Stimulated activated naive B cell treated with anti-CD40 and anti-IgM and Interleukin-4, amounts not matched to agents 10 μg/mL and 1 μg/mL and 100 μg/mL, for 72 hours (primary cell): Measurements from ENCODE around the gene ZNF879.

Source experiments
- ATAC-seq, 2 donors: fragments of 150-1000 bp; cut with Tn5 transposase; replicated peaks; 2 replicates each; pipeline ENCODE4 v1.10.0; 2021; ENCODE audit warnings: moderate library complexity in 1 of 2
- DNase-seq: peaks from one replicate; pipeline ENCODE4 v3.0.0; 2021
- H3K27ac Mint-ChIP-seq: one replicate; pipeline ENCODE4 v1.8.0; 2022; ENCODE audit warnings: mild to moderate bottlenecking, mixed read lengths
- H3K27me3 Mint-ChIP-seq, 2 donors: one replicate each; pipeline ENCODE4 v1.8.0; 2022; ENCODE audit warnings: mixed read lengths in 2 of 2
- H3K36me3 Mint-ChIP-seq, 2 donors: one replicate each; pipeline ENCODE4 v1.8.0; 2022; ENCODE audit warnings: mixed read lengths in 2 of 2, mild to moderate bottlenecking in 1 of 2
- H3K4me1 Mint-ChIP-seq, 2 donors: one replicate each; pipeline ENCODE4 v1.8.0; 2022; ENCODE audit warnings: mixed read lengths in 2 of 2, mild to moderate bottlenecking in 1 of 2
- H3K4me3 Mint-ChIP-seq, 2 donors: one replicate each; pipeline ENCODE4 v1.8.0; 2022; ENCODE audit warnings: mild to moderate bottlenecking in 2 of 2, mixed read lengths in 2 of 2, moderate library complexity in 1 of 2
- H3K9me3 Mint-ChIP-seq, 2 donors: one replicate each; pipeline ENCODE4 v1.8.0; 2022; ENCODE audit warnings: mixed read lengths in 2 of 2, mild to moderate bottlenecking in 1 of 2

Gene ZNF879

DNA sequence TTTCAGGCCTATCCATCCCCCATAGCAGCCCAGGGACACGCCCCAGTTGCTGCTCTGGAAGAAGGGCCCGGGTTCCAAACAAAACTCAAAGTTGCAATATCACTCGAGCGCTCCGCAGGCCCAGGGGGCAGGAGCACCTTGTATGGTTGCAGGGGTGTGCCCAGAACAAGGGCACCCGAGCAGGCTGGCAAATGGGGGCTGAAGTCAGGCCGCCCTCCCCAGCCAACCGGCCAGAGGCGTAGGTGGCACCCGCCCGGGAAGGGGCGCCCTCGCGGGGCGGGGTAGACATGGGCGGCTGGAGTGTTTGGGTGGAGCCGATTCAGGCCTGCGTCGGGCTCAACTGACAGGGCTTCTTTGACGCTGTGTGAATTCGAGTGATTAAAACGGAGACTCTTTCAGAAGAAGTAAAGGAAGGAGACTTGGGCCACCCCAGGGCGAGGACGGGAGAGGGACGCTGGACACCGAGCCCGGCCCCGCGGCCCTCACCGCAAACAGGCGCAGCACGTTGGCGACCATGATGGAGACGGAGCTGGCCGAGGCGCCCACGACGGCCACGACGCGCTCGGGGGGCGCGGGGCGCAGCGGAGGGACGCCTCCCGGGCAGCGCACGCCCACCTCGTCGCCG is 29.5 kb upstream of the ZNF879 start:
- no peak for DNase-seq
- ATAC-seq: no peak
- H3K4me3 Mint-ChIP-seq: peak overlapping the region in 1 of 2 donors; percentile 9
- H3K36me3 Mint-ChIP-seq: peaks cover 2 to 6% of the 10 kb centered on the region in 2 donors
- peaks cover 41 to 49% of the 10 kb centered on the region in 2 donors for H3K27me3 Mint-ChIP-seq
- H3K27ac Mint-ChIP-seq: no peak overlapping the region
- H3K4me1 Mint-ChIP-seq: peaks cover 3 to 7% of the 10 kb centered on the region in 2 donors
- peaks cover 8 to 12% of the 10 kb centered on the region in 2 donors for H3K9me3 Mint-ChIP-seq

DNA sequence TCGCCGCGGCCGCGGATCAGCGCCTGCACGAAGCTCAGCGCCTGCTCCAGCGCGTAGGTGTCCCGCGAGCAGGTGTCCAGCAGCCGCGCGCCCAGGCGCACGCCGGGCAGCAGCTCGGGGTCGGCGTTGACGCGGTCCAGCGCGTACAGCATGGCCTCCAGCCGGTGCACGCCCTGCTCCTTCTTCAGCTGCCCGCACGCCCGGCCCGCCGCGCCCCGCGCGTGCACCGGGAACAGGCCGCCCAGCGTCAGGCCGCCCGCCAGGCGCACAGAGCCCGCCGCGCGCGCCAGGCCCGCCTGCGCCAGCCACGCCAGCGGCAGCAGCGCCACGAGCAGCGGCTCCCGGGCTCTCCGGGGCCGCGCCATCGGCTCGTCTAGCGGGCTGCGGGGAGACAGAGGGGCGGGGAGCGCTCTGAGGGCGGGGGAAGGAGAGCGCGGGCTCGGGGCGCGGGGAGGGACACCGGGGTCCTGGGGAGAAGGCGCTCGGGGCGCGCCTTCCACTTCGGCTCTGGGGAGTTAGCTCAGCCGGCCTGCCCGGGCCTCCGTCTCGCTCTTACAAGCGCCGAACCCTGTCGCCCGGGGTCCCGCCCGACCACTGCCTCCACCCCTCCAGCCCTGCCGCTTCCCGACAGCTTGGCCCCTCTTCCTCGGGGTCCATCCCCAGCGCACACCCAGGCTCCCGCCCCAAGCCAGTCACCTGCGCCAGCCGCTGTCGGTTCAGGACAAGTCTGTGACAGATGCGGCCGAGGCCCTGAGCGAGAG is 28.8 kb upstream of the ZNF879 start, which contains the start of gene GRM6:
Gene GRM6, minus strand, starts transcription at position 741 of the 761 bp plus-strand sequence. Its CDS starts 376 bp downstream, at position 365.
- no peak within 1 kb of the TSS for H3K27ac Mint-ChIP-seq
- DNase-seq (no peak), ATAC-seq (no peak)
- H3K27me3 Mint-ChIP-seq: peaks cover 41 to 49% of the 10 kb centered on the region in 2 donors
- H3K9me3 Mint-ChIP-seq: peaks cover 4 to 8% of the 10 kb centered on the region in 2 donors
- H3K36me3 Mint-ChIP-seq: peaks cover 2 to 6% of the 10 kb centered on the region in 2 donors
- peaks cover 3 to 7% of the 10 kb centered on the region in 2 donors for H3K4me1 Mint-ChIP-seq
- H3K4me3 Mint-ChIP-seq: peak within 1 kb of the TSS in 1 of 2 donors; percentile 9

DNA sequence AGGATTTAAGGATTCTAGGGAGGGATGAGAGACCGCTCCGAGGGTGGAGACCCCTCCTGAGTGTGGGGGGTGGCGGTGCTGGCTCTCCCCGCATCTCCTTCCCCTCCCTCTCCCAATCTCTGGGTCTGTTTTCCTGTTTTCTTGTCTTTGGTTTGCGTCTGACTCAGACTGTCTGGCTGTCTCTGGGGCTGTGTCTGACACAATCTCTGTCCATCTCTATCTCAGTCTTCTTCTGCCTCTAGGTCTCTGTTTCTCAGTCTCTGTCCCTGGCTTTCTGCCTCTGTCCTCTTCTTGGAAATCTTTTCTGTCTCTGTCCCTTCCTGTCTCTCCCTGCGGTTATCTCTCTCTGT is 28.3 kb upstream of the ZNF879 start:
- DNase-seq (no peak), ATAC-seq (no peak)
- H3K27me3 Mint-ChIP-seq: peaks cover 41 to 49% of the 10 kb centered on the region in 2 donors
- no peak overlapping the region for H3K27ac Mint-ChIP-seq
- no peak overlapping the region for H3K4me3 Mint-ChIP-seq
- peaks cover 2 to 6% of the 10 kb centered on the region in 2 donors for H3K36me3 Mint-ChIP-seq
- peaks cover 4 to 7% of the 10 kb centered on the region in 2 donors for H3K9me3 Mint-ChIP-seq
- peaks cover 3 to 7% of the 10 kb centered on the region in 2 donors for H3K4me1 Mint-ChIP-seq

- peaks cover 3 to 7% of the 10 kb centered on the region in 2 donors for H3K4me1 Mint-ChIP-seq
- DNase-seq: no peak
- H3K27me3 Mint-ChIP-seq: peaks cover 41 to 49% of the 10 kb centered on the region in 2 donors
- peaks cover 2 to 6% of the 10 kb centered on the region in 2 donors for H3K36me3 Mint-ChIP-seq
- no peak overlapping the region for H3K4me3 Mint-ChIP-seq
- no peak for ATAC-seq
- peaks cover 4 to 6% of the 10 kb centered on the region in 2 donors for H3K9me3 Mint-ChIP-seq
- no peak overlapping the region for H3K27ac Mint-ChIP-seq
Observed at GRCh38 chr5:178996156-178996555, 27.4 kb upstream of the ZNF879 start.

DNA sequence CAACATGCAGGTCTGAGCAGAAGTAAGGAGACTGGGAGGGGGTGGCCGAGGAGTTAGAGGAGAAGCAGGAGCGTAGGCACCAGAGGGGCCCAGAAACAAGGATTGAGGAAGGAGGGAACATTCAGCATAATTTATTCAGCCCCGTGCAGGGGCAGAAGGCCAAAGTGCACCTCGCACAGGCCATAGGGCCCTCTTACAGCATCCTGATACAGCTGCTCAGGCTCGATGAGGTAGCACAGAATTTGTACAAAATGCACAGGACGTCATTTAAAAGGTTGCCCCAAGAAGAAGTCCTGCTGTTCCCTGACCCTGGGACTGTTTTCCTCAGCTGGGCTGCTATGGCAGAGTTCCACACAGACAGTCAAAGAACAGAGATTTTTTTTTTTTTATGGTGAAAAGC is 26.4 kb upstream of the ZNF879 start:
- no peak overlapping the region for H3K27ac Mint-ChIP-seq
- peaks cover 4 to 5% of the 10 kb centered on the region in 2 donors for H3K9me3 Mint-ChIP-seq
- ATAC-seq (no peak), DNase-seq (no peak)
- peaks cover 0 to 6% of the 10 kb centered on the region in 2 donors for H3K36me3 Mint-ChIP-seq
- H3K27me3 Mint-ChIP-seq: peaks cover 40 to 47% of the 10 kb centered on the region in 2 donors
- H3K4me1 Mint-ChIP-seq: peaks cover 3 to 7% of the 10 kb centered on the region in 2 donors
- H3K4me3 Mint-ChIP-seq: no peak overlapping the region

GRCh38 chr5:178998441-178998840 is 25.2 kb upstream of the ZNF879 start:
- Mint-ChIP-seq H3K4me3 (no peak overlapping the region), H3K4me1 (peaks cover 1 to 4% of the 10 kb centered on the region in 2 donors), H3K9me3 (peaks cover 5 to 10% of the 10 kb centered on the region in 2 donors), H3K27ac (no peak overlapping the region), H3K27me3 (peaks cover 32 to 38% of the 10 kb centered on the region in 2 donors), H3K36me3 (peaks cover 0 to 8% of the 10 kb centered on the region in 2 donors)
- ATAC-seq (no peak), DNase-seq (no peak)

GRCh38 chr5:179006564-179006963 is 17.0 kb upstream of the ZNF879 start:
- no peak overlapping the region for H3K27ac Mint-ChIP-seq
- no peak overlapping the region for H3K4me3 Mint-ChIP-seq
- H3K27me3 Mint-ChIP-seq: peaks cover 14 to 18% of the 10 kb centered on the region in 2 donors
- ATAC-seq (no peak), DNase-seq (no peak)
- H3K4me1 Mint-ChIP-seq: no peaks in the 10 kb centered on the region
- H3K36me3 Mint-ChIP-seq: peaks cover 0 to 3% of the 10 kb centered on the region in 2 donors
- peaks cover 17 to 37% of the 10 kb centered on the region in 2 donors for H3K9me3 Mint-ChIP-seq

DNA sequence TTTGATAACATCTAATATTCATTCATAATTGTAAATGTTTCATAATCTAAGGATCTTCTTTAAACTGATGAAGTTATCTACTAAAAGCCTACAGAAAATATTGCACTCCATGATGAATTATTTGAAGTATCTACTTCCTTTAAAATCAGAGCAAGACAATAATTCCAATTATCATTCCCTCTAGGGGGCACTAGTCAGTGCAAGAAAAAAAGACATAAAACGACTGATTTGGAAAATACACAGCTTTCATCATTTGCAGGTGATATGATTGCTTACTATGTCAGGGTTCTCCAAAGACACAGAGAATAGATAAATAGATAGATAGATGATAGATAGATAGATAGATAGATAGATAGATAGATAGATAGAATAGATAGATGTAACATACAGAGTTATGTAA is 14.9 kb upstream of the ZNF879 start:
- Mint-ChIP-seq H3K9me3 (peaks cover 18 to 39% of the 10 kb centered on the region in 2 donors), H3K27me3 (peaks cover 7 to 10% of the 10 kb centered on the region in 2 donors), H3K4me3 (no peak overlapping the region), H3K27ac (no peak overlapping the region), H3K4me1 (no peaks in the 10 kb centered on the region), H3K36me3 (no peaks in the 10 kb centered on the region)
- no peak for DNase-seq
- no peak for ATAC-seq

- DNase-seq: no peak
- no peaks in the 10 kb centered on the region for H3K4me1 Mint-ChIP-seq
- no peaks in the 10 kb centered on the region for H3K27me3 Mint-ChIP-seq
- no peak for ATAC-seq
- H3K4me3 Mint-ChIP-seq: no peak overlapping the region
- peaks cover 45 to 50% of the 10 kb centered on the region in 2 donors for H3K9me3 Mint-ChIP-seq
- peaks cover 60 to 70% of the 10 kb centered on the region in 2 donors for H3K36me3 Mint-ChIP-seq
- no peak overlapping the region for H3K27ac Mint-ChIP-seq
Observed at GRCh38 chr5:179033004-179033580, 9.5 kb downstream of the ZNF879 start.

DNA sequence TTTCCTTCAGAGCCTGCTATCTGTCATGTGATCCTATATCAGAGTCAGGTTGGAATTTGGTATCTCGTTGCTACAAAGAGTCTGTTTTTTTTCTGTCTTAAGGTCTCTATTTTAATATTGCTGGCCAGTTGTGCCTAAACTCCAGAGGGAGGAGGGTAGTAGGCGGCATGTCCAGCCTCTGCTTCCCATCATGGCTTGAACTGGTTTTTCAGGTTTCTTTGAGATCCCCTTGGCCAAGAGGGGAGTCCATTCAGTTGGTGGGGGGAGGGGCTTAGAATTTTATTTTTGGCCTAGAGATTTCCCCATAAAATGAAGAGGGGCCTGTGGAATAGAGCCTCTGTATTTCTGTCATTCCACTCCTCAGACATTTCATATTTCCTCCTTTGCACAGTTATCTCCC is 21.2 kb downstream of the ZNF879 start:
- Mint-ChIP-seq H3K9me3 (peaks cover 28 to 29% of the 10 kb centered on the region in 2 donors), H3K27me3 (peaks cover 6 to 8% of the 10 kb centered on the region in 2 donors), H3K36me3 (peaks cover 4 to 7% of the 10 kb centered on the region in 2 donors), H3K4me1 (peaks cover 0 to 1% of the 10 kb centered on the region in 2 donors), H3K27ac (no peak overlapping the region), H3K4me3 (no peak overlapping the region)
- ATAC-seq: no peak
- no peak for DNase-seq

DNA sequence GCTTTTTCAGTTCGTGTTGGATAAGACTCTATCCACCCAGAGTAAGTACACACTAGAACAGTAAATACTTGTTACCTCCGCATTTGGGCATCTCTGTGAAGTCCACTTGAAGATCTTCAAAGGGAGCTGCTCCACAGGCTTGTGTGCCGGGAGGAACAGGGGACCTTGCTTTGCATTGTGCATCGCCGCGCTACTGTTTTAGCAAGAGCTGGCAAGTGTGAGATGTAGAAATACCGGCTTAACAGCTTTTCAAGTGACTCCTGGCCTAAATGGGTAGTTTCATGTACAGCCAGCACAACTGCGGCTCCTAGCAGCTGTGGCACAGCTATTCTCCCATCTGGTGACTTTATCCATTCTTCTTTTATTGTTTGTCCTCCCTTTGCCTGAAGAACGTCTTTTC is 28.2 kb downstream of the ZNF879 start:
- DNase-seq (no peak), ATAC-seq (no peak)
- Mint-ChIP-seq H3K36me3 (peaks cover 3 to 4% of the 10 kb centered on the region in 2 donors), H3K4me1 (peaks cover 0 to 1% of the 10 kb centered on the region in 2 donors), H3K4me3 (no peak overlapping the region), H3K27ac (no peak overlapping the region), H3K27me3 (peaks cover 9 to 18% of the 10 kb centered on the region in 2 donors), H3K9me3 (peaks cover 16 to 24% of the 10 kb centered on the region in 2 donors)

DNA sequence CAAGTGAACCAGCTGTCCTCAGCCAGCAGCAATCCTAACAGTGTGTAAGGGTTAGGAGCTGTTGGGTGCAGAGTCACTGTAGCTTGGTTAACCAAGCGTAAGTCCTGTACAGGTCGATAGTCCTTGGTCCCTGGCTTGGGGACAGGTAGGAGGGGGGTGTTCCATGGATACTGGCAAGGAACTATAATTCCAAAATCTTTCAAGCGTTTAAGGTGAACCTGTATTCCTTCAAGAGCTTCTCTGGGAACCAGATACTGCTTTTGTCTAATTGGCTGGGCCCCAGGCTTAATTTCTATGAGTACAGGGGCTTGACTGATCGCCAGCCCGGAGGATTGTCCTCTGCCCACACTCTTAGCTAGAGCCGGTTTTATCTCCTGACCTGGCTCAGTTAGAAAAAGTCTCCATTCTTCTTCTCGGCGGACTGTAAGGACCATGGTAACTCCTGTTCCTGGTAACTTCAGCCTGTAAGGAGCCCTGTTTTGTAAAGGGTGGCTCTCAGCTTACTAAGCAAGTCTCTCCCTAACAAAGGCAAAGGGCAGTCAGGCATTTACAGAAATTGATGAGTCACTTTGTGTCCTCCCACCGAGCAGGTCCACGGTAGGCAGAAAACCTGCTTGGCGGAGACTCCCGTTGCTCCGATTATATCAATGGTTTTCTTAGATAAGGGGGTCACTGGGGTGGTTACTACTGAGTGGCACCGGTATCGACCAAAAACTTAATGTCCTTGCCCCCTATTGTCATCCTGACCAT is 30.6 kb downstream of the ZNF879 start:
- H3K36me3 Mint-ChIP-seq: peaks cover 0 to 3% of the 10 kb centered on the region in 2 donors
- H3K9me3 Mint-ChIP-seq: peaks cover 6 to 19% of the 10 kb centered on the region in 2 donors
- H3K4me1 Mint-ChIP-seq: no peaks in the 10 kb centered on the region
- DNase-seq (no peak), ATAC-seq (no peak)
- no peak overlapping the region for H3K4me3 Mint-ChIP-seq
- H3K27ac Mint-ChIP-seq: no peak overlapping the region
- peaks cover 10 to 19% of the 10 kb centered on the region in 2 donors for H3K27me3 Mint-ChIP-seq

GRCh38 chr5:179054876-179055275 is 31.3 kb downstream of the ZNF879 start:
- Mint-ChIP-seq H3K27ac (no peak overlapping the region), H3K27me3 (peaks cover 10 to 19% of the 10 kb centered on the region in 2 donors), H3K4me3 (no peak overlapping the region), H3K9me3 (peaks cover 9 to 22% of the 10 kb centered on the region in 2 donors), H3K4me1 (peaks cover 0 to 2% of the 10 kb centered on the region in 2 donors), H3K36me3 (peaks cover 4 to 6% of the 10 kb centered on the region in 2 donors)
- DNase-seq (no peak), ATAC-seq (no peak)

- peaks cover 9 to 22% of the 10 kb centered on the region in 2 donors for H3K9me3 Mint-ChIP-seq
- peaks cover 10 to 19% of the 10 kb centered on the region in 2 donors for H3K27me3 Mint-ChIP-seq
- H3K4me3 Mint-ChIP-seq: no peak overlapping the region
Observed at GRCh38 chr5:179055436-179055835, 31.8 kb downstream of the ZNF879 start.

More at GRCh38 chr5:179055436-179055835, 31.8 kb downstream of the ZNF879 start:
- Mint-ChIP-seq H3K27ac (no peak overlapping the region), H3K36me3 (peaks cover 5 to 10% of the 10 kb centered on the region in 2 donors), H3K4me1 (peaks cover 0 to 3% of the 10 kb centered on the region in 2 donors)
- no peak for DNase-seq
- ATAC-seq: no peak
